Endometrium (tissue), 2 donors: ENCODE measurements around the gene INPP4B.
A peak's percentile ranks its signal among the peaks of the same experiment; 100 is the strongest.

Experiments used
- FAIRE-seq: peaks from 2 replicates; lab custom pipeline; 2012; peaks lifted over from hg19 to GRCh38; lab: Jason Lieb, UNC
- donor health status: control.
- donor health status: control.

INPP4B gene

DNA sequence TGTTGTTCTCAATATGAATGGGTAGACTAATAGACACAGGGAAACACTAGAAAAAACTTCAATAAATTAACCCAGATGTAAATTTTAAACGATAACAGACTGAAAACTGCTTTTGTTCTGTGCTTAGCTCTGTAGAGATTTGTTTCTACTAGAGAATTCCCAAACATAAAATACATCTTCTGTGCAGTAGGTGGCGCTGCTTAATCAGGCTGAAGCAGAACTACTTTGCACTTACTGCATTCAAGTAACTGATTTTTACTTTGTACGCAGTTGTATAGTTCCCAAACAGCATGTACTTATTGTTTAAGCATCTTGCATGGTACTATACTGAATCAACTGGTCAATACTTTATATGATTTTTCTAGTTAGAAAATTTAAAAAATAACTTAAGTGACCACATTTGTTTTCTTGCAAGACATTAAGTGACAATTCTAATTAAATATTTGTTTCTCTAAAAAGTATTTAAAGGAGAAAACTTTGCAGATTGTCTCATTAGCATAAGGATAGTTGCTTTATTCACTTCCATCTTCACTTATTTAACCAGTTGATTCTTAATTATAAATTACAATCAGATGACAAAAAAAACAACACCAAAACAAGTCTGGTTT is 719.1 kb downstream of the INPP4B start:
- FAIRE-seq = peak; percentile 94

DNA sequence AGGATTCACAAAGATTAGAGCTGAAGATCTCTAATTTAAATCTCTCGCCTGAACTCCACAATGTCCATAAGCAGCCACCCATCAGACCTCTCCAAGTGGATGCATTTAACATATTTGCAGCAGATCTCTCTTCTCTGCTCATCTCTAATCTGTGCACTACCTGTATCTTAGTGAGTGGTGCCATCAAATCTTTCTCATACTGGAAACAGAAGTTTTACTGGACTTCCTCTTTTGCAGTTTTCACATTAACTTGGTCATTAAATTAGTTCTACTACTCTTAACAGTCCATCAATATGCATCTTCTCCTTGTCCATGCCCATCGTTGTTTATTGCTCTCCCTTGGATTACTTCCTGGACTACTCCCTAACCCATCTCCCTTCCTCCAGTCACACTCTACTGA is 721.2 kb downstream of the INPP4B start:
- no peak for FAIRE-seq

GRCh38 chr4:142121448-142122350 is 724.4 kb downstream of the INPP4B start:
- no peak for FAIRE-seq

GRCh38 chr4:142120921-142121320 is 725.2 kb downstream of the INPP4B start:
- no peak for FAIRE-seq

DNA sequence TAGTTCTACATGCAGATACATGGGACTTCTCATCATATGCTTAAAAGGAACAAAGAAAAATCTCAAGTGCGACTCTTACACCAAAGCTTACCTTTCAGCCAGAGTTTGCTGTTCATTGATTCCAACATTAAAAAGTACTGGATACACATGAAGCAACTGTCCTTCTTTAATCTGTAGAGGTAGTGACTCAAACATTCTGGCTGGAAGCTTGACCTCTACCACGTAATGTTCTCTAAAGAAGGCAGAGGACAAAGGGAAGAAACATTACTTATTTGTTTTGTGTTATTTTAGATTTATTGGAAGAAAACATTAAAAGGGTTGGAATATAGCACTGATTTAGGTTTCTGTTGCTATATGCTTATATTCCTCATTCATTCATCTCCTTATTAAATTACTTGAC is 733.6 kb downstream of the INPP4B start:
- no peak for FAIRE-seq

DNA sequence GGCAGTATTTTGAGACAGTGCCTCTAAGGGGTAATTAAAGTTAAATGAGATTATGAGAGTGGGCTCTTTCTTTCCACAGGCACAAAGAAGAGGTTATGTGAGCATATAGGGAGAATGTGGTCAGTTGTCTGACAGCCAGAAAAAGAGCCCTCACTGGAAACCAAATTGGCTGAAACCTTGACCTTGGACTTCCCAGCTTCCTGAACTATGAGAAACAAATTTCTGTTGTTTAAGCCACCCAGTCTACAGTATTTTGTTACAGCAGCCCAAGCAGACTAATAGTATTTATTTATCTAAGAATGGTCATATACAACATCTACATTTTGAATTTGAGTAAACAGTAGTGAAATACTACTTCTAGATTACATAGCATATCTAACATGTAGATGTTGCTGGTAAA is 736.0 kb downstream of the INPP4B start:
- FAIRE-seq = no peak

DNA sequence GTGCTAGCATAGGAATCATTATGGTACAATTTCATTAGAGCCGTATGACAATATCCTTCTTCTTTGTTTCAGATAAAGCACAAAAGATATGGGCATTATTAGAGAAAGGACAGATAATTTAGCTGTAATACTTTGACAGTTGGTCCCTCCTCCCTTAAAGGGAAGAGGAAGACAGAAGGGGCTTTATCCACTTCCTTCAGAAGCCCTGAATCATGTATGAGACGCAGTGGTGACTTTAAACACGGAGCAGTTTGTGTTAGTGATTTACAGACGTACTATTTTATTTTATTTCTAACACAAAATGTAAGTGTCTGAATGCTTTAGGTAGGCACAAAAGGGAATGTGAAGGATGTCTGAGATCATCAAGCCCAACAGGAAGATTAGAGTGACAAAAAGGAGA is 742.1 kb downstream of the INPP4B start:
- FAIRE-seq = no peak

GRCh38 chr4:142101401-142101800 is 744.7 kb downstream of the INPP4B start:
- FAIRE-seq = no peak

GRCh38 chr4:142100941-142101340 is 745.2 kb downstream of the INPP4B start:
- no peak for FAIRE-seq

DNA sequence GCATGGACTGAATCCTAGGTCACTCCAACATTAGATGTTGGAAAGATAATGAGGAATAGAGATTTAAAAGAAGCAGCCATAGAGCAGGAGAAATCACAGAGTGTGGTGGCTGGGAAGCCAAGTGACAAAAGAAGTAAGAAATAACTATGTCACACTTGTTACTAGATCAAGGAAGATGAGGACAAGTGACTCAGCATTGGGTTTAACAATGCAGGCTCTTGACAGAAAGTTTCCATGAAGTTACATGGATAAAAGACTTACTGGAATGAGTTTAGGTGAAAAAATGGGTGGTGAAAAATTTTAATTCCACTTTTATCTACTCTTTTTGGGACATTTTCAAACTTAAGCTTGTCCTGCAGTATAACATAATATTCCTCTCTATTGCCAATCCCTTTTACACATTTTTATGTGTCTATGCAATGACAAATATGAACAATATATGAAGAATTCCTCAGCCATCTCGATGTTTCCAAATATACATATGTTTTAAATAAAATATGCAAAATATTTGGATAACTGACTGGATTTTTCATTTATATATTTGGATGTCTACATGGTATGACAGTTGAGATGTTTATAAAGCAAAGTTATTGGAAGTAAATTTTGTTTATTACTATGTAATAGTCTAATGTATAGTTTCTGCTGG is 747.1 kb downstream of the INPP4B start:
- FAIRE-seq = no peak

DNA sequence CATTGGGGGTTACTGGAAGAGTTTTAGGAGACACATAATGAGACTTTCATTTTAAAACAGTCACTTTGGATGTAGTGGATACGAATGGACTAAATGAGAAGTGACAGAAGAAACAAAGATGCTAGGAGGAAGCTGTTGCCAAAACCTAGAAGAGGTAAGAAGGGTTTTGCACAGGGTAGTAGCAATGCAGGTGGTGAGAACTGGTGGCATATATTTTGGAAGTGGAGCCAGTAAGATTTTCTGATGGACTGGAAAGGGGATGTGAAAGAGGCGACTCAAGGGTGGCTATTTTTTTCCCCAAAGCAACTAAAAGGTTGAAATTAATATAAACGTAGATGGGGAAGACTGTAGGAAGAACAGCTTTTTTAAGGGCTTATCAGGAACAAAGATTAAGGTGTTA is 747.7 kb downstream of the INPP4B start:
- FAIRE-seq = no peak

- no peak for FAIRE-seq
These were observed 749.1 kb downstream of the INPP4B start for GRCh38 chr4:142097015-142097414.

- peak; percentile 55 for FAIRE-seq
These were observed 750.1 kb downstream of the INPP4B start for GRCh38 chr4:142095886-142096605.

DNA sequence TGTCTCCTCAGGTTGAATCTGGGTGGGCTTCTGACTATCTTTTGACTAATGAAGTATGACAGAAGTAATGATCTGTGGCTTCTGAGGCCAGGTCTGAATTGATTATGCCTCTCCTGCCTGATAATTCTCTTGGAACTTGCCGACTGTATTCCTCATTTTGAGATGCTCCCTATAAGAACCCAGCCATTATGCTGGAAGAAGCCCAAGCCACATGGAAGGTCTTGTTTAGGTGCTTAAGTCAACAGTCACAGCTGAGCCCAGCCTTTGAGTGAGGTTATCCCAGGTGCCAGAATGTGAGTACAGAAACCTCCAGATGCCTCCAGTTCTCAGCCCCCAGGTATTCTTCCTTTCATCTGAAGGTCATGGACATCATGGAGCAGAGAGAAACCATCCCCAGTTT is 753.2 kb downstream of the INPP4B start:
- FAIRE-seq = no peak

- no peak for FAIRE-seq
These were observed 754.4 kb downstream of the INPP4B start for GRCh38 chr4:142091691-142092182.

DNA sequence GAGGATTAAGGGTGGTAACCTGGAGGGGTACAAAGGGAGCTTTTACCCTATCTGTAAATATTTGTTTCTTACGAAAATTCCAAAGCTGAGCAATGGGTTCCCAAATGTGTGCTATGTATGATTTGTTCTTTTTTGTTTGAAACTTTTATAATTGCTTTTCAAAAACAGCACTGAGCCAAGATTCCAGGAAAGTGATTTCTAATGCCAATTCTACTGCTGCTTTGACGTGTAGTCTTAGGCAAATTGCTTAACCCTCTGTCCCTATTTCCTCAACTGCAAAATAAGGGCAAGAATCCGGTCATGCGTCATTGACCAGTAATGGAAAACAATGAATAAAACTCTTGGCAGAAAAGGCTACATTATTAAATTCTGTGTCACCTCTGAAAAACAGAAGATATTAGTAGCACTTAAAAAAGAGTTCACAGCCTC is 755.0 kb downstream of the INPP4B start:
- peak; percentile 79 for FAIRE-seq

DNA sequence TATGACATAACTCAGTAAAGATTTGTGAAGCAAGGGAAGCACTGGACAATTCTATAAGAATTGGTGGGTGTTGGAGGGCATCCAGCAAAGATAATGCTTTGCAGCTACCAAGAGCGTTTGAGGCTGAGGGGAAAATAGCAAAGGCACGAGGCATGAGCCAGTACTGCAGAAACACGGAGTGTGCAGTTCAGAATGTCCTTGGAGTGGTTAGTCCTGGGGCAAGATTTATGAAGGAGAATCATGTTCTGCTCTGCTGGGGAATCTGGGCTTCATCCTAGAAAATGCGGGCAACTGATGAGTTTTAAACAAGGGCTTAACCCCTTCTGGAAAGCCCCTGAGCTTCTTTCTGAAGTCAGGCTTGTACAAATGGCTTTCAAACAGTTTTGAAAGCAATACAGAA is 757.2 kb downstream of the INPP4B start:
- FAIRE-seq = no peak

DNA sequence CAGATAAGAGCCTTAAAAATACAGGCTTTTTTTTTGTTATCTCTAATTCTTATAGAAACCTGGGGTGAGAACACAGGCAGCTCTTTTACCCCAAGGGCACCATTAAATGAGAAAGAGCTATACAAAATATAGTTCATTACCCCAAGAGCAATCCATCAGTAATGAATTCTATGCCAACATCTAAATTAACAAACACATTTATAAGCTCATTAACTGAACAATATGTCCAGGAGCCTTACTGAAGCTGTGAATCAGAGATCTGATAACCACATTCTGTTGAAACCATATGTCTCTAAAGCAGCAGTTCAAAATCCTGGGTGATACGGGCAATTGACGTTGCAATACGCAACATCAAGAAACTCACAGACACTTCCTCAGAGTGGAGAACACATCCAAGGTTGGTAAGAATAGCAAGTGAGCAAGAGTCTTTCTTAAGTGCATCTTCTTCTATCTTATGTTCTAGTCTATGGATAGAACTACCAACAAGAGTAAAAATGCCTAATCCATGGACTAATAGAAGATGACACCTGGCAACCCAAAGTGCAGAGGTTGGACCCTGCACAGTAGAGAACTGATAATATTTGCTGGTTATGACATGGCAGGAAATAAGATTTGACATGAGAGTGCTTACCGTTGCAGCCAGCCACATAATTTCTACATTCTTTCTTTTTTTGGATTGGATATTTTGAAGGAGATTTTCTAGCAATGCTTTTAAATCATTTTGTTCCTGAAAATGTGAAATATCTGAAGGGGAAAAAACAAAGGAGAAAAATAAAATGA is 760.4 kb downstream of the INPP4B start:
- FAIRE-seq = no peak

DNA sequence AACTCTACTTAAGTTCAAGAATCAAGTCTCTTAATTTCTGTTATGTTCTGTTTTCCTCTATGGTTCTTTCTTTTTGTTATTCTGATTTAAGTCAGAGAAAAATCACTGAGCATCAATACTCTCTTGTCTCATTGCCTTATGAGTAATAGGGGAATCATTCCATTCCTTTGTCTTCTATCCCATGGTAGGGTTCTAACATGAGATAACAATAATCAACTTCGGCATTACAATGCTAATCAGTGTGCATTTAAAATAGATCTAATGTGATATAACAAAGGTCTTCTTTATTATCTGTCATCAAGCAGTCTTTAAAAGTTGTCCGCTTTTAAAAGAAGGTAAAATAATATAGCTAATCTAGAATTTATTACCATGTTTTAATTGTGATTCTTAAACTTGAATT is 762.8 kb downstream of the INPP4B start:
- no peak for FAIRE-seq

DNA sequence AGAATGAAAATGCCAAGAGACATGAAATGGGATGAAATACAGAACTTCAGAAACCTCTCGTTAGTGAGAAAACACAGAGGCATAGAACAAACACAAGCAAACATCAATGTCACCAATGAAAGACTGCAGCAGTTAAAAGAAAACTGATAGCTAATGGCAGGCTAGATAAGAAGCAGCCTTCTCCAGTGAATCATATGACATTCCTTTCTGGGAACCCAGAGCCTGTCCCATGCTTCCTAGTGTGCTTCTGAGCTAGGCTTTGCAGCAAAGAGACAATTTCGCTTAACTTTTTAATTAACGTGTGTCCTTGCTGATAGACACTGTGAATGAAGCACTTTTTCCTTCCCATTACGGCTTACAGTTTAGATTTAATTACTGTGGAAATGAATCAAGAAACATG is 765.1 kb downstream of the INPP4B start:
- no peak for FAIRE-seq

GRCh38 chr4:142079959-142080358 is 766.1 kb downstream of the INPP4B start:
- no peak for FAIRE-seq

GRCh38 chr4:142077048-142077447 is 769.1 kb downstream of the INPP4B start:
- FAIRE-seq = no peak
